ENCODE data around the gene SMIM14. TPM values are rescaled to one million over a fixed set of nuclear protein-coding genes. Genes with fewer than 3 reads are reported as not detected.

Gene SMIM14
- total and polyA plus RNA-seq, 2 of the 8 experiments (the other 6 are each of a cell fraction or from before 2014, with no cell fraction given), result 29.1 to 31.0 TPM

DNA sequence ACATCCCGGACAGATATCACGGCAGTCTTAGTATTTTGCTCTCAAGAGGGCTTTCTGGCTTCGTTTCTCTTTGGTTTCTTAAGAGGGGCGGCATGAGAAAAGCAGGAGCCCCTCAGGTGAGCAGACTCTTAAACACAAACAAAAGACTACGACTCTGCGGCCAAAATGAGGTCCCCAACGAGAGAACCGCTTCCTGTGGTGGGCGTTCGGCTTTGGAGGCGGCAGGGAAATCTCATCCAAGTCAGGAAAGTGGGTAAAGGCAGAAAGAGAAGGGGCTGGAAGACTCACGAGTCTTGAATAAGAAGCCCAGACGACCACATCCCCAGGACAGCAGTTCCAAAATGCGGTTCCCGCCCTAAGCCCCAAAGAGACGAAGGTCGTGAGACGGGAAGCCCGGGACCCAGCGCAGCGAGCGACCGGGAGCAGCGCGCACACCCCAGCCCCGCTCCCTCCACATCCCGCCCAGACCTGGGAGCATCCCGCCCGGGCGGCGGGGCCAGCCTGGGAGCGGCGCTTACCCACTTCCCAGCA is 111.8 kb downstream of the SMIM14 start (continued):
- TF ChIP-seq, protein P1, sequence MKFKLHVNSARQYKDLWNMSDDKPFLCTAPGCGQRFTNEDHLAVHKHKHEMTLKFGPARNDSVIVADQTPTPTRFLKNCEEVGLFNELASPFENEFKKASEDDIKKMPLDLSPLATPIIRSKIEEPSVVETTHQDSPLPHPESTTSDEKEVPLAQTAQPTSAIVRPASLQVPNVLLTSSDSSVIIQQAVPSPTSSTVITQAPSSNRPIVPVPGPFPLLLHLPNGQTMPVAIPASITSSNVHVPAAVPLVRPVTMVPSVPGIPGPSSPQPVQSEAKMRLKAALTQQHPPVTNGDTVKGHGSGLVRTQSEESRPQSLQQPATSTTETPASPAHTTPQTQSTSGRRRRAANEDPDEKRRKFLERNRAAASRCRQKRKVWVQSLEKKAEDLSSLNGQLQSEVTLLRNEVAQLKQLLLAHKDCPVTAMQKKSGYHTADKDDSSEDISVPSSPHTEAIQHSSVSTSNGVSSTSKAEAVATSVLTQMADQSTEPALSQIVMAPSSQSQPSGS (IDR thresholded peaks at IDR 0.05; ENCODE audit: low read length), result no peak
- TF ChIP-seq SP2 (IDR thresholded peaks at IDR 0.05; ENCODE audit: low read length) (no peak), RAD21 (IDR thresholded peaks at IDR 0.05 in 1 of 2, conservative IDR thresholded peaks at IDR 0.05 in 1 of 2; ENCODE audit: low read depth in 2 of 2, low read length in 2 of 2) (peak in 1 of 2 experiments; percentile 6; a peak in 2 of 4 replicates), TEAD4 (IDR thresholded peaks at IDR 0.05; ENCODE audit: low read depth, low read length) (no peak), HDAC2 (IDR thresholded peaks at IDR 0.05; ENCODE audit: borderline replicate concordance in 1 of 2, low read depth in 2 of 2, low read length in 2 of 2) (no peak), RFX5 (IDR thresholded peaks at IDR 0.05; ENCODE audit: borderline replicate concordance, low read depth, low read length) (no peak), TCF12 (IDR thresholded peaks at IDR 0.05; ENCODE audit: low read depth, low read length) (no peak), RXRA (IDR thresholded peaks at IDR 0.05; ENCODE audit: insufficient read depth, low read depth, low read length) (no peak), RBBP5 (IDR thresholded peaks at IDR 0.05; ENCODE audit: borderline replicate concordance, low read depth, low read length) (peak; percentile 95), EP300 (IDR thresholded peaks at IDR 0.05; ENCODE audit: borderline replicate concordance in 1 of 2, low read depth in 2 of 2, low read length in 2 of 2) (no peak), NANOG (IDR thresholded peaks at IDR 0.05; ENCODE audit: insufficient read depth, low read depth, low read length, poor library complexity, severe bottlenecking) (no peak), GABPA (IDR thresholded peaks at IDR 0.05; ENCODE audit: borderline replicate concordance, insufficient read depth, low read length) (no peak), EZH2 (IDR thresholded peaks at IDR 0.05; ENCODE audit: low read depth, low read length, severe bottlenecking) (no peak), RNF2 (IDR thresholded peaks at IDR 0.05; ENCODE audit: borderline replicate concordance, low read depth, low read length, missing control alignments, poor library complexity, severe bottlenecking) (no peak), MAFK (IDR thresholded peaks at IDR 0.05; ENCODE audit: low read depth, low read length) (no peak), SIX5 (IDR thresholded peaks at IDR 0.05; ENCODE audit: low read depth, low read length) (no peak), FOSL1 (IDR thresholded peaks at IDR 0.05; ENCODE audit: insufficient read depth, low read depth, low read length) (0 out of 2 replicates have a peak, but pooled peaks have one; percentile 47), NRF1 (IDR thresholded peaks at IDR 0.05; ENCODE audit: low read depth, low read length) (no peak)
- TF ChIP-seq, protein P2, sequence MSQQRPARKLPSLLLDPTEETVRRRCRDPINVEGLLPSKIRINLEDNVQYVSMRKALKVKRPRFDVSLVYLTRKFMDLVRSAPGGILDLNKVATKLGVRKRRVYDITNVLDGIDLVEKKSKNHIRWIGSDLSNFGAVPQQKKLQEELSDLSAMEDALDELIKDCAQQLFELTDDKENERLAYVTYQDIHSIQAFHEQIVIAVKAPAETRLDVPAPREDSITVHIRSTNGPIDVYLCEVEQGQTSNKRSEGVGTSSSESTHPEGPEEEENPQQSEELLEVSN (IDR thresholded peaks at IDR 0.05), result no peak
